ENCODE measurements around the gene KLRK1.

- TF ChIP-seq CTCF (conservative IDR thresholded peaks at IDR 0.05 in 1 of 2, IDR thresholded peaks at IDR 0.05 in 1 of 2; ENCODE audit: extremely low read depth in 1 of 2, insufficient read depth in 1 of 2, low read depth in 1 of 2, low read length in 2 of 2) = no peak
- no peak for TF ChIP-seq EZH2 (IDR thresholded peaks at IDR 0.05; ENCODE audit: borderline replicate concordance, low read length)
Observed at GRCh38 chr12:10372559-10372958, 17.3 kb downstream of the KLRK1 start.
